ENCODE results near the gene SLC44A2. TPM values are rescaled to one million over a fixed set of nuclear protein-coding genes. Genes with fewer than 3 reads are reported as not detected.

SLC44A2 gene
- total RNA-seq, 3 donors from 2014 or later (not counting 1 experiment from before 2014, with no cell fraction given): 231 to 306 (median 279) TPM

DNA sequence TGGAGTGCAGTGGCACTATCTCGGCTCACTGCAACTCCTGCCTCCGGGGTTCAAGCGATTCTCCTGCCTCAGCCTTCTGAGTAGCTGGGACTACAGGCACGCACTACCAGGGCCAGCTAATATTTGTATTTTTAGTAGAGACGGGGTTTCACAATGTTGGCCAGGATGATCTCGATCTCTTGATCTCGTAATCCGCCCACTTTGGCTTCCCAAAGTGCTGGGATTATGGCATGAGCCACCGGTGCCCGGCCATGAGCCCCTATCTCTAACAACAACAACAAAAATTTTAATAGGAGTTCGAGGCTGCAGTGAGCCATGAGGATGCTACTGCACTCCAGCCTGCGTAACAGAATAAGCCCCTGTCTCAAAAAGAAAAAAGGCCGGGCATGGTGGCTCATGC, 43.3 kb upstream of the SLC44A2 start:
- intact Hi-C loops (cut with micrococcal nuclease): no loop called here
- Mint-ChIP-seq H3K36me3 (no peaks in the 10 kb centered on the region), H3K9me3 (no peaks in the 10 kb centered on the region), H3K27ac (no peak overlapping the region), H3K4me3 (no peak overlapping the region), H3K4me1 (peaks cover 12 to 21% of the 10 kb centered on the region in 2 donors), H3K27me3 (ENCODE audit: low read depth in 2 of 2) (no peaks in the 10 kb centered on the region)
- Histone ChIP-seq H3K4me3 (ENCODE audit: low read length) (no peak overlapping the region), H3K36me3 (ENCODE audit: control insufficient read depth, insufficient read depth, low read length) (no peaks in the 10 kb centered on the region), H3K27ac (ENCODE audit: low read length) (no peak overlapping the region), H3K9me3 (ENCODE audit: control insufficient read depth, insufficient read depth, low read length) (no peaks in the 10 kb centered on the region), H3K4me1 (ENCODE audit: control insufficient read depth, insufficient read depth, low read length) (peaks cover 27% of the 10 kb centered on the region), H3K27me3 (ENCODE audit: control insufficient read depth, insufficient read depth, low read length) (no peaks in the 10 kb centered on the region)
- WGBS (ENCODE audit: insufficient coverage): 95% methylated on average over 13 of the region's 13 CpGs
- ATAC-seq: no peak
- TF ChIP-seq, protein P1, sequence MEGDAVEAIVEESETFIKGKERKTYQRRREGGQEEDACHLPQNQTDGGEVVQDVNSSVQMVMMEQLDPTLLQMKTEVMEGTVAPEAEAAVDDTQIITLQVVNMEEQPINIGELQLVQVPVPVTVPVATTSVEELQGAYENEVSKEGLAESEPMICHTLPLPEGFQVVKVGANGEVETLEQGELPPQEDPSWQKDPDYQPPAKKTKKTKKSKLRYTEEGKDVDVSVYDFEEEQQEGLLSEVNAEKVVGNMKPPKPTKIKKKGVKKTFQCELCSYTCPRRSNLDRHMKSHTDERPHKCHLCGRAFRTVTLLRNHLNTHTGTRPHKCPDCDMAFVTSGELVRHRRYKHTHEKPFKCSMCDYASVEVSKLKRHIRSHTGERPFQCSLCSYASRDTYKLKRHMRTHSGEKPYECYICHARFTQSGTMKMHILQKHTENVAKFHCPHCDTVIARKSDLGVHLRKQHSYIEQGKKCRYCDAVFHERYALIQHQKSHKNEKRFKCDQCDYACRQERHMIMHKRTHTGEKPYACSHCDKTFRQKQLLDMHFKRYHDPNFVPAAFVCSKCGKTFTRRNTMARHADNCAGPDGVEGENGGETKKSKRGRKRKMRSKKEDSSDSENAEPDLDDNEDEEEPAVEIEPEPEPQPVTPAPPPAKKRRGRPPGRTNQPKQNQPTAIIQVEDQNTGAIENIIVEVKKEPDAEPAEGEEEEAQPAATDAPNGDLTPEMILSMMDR (IDR thresholded peaks at IDR 0.05): no peak
- DNase-seq: no peak

DNA sequence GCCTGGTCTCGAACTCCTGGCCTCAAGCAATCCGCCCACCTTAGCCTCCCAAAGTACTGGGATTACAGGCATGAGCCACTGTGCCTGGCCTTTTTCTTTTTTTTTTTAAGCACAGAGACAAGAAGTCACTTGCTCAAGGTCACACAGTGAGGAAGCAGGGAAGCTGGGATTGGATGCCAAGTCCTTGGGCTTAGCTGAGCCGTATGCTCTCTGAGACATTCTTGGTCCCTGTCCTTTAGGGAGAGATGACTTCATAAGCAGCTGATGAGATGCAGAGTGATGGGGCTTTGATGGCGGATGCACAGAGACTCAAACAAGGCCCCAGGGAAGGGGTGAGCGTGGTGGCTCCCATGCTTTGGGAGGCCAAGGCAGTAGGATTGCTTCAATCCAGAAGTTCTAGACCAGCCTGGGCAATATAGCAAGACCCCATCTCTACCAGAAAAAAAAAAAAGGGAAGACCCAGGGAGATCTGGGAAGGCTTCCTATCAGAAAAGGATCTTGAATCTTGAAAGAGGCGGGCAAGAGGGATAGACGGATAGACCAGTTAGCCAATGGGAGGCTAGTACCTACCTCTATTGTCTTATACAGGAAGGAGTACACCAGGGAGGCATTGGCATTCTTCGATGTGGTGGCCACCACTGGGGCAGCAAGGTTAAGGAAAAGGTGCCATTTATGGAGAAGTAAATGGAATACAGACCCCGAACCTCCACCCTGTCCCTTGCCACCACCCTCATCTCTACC, 42.1 kb upstream of the SLC44A2 start:
- 95% methylated on average over 9 of the region's 9 CpGs for WGBS (ENCODE audit: insufficient coverage)
- Histone ChIP-seq H3K27ac (ENCODE audit: low read length) (no peak overlapping the region), H3K4me1 (ENCODE audit: control insufficient read depth, insufficient read depth, low read length) (peaks cover 27% of the 10 kb centered on the region), H3K4me3 (ENCODE audit: low read length) (no peak overlapping the region), H3K27me3 (ENCODE audit: control insufficient read depth, insufficient read depth, low read length) (peaks cover 2% of the 10 kb centered on the region), H3K36me3 (ENCODE audit: control insufficient read depth, insufficient read depth, low read length) (no peaks in the 10 kb centered on the region), H3K9me3 (ENCODE audit: control insufficient read depth, insufficient read depth, low read length) (no peaks in the 10 kb centered on the region)
- TF ChIP-seq, protein P1 (IDR thresholded peaks at IDR 0.05): no peak
- no peak for DNase-seq
- peaks cover 12 to 21% of the 10 kb centered on the region in 2 donors for H3K4me1 Mint-ChIP-seq
- no peaks in the 10 kb centered on the region for H3K36me3 Mint-ChIP-seq
- ATAC-seq: no peak
- H3K27me3 Mint-ChIP-seq (ENCODE audit: low read depth in 2 of 2): peaks cover 0 to 7% of the 10 kb centered on the region in 2 donors
- H3K27ac Mint-ChIP-seq: no peak overlapping the region
- H3K9me3 Mint-ChIP-seq: no peaks in the 10 kb centered on the region
- intact Hi-C loops (cut with micrococcal nuclease): no loop called here
- no peak overlapping the region for H3K4me3 Mint-ChIP-seq

DNA sequence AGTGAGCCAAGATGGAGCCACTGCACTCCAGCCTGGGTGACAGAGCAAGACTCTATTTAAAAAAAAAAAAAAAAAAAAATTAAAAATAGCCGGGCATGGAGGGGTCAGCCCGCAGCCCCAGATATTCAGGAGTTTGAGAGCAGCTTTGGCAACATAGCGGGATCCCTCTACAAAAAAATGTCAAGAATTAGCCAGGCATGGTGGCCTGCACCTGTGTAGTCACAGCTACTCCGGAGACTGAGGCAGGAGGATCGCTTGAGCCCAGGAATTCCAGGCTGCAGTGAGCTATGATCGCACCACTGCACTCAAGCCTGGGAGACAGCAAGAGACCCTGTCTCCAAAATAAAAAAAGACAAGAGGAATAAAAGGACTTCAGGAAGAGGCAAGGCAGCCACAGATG, 39.0 kb upstream of the SLC44A2 start:
- peaks cover 23% of the 10 kb centered on the region for H3K4me1 ChIP-seq (ENCODE audit: control insufficient read depth, insufficient read depth, low read length)
- Mint-ChIP-seq H3K4me1 (peaks cover 6 to 13% of the 10 kb centered on the region in 2 donors), H3K36me3 (no peaks in the 10 kb centered on the region), H3K9me3 (no peaks in the 10 kb centered on the region), H3K4me3 (no peak overlapping the region), H3K27me3 (ENCODE audit: low read depth in 2 of 2) (peaks cover 0 to 7% of the 10 kb centered on the region in 2 donors), H3K27ac (no peak overlapping the region)
- peaks cover 2% of the 10 kb centered on the region for H3K27me3 ChIP-seq (ENCODE audit: control insufficient read depth, insufficient read depth, low read length)
- TF ChIP-seq, protein P1 (IDR thresholded peaks at IDR 0.05): no peak
- DNase-seq (no peak), ATAC-seq (no peak)
- no peak overlapping the region for H3K4me3 ChIP-seq (ENCODE audit: low read length)
- WGBS (ENCODE audit: insufficient coverage): 95% methylated on average over 6 of the region's 6 CpGs
- intact Hi-C loops (cut with micrococcal nuclease): no loop called here
- no peak overlapping the region for H3K27ac ChIP-seq (ENCODE audit: low read length)
- no peaks in the 10 kb centered on the region for H3K9me3 ChIP-seq (ENCODE audit: control insufficient read depth, insufficient read depth, low read length)
- H3K36me3 ChIP-seq (ENCODE audit: control insufficient read depth, insufficient read depth, low read length): no peaks in the 10 kb centered on the region

Measured in natural killer cell (primary cell).